Osteocyte (in vitro differentiated cells): ENCODE measurements around the gene C21orf91. TPM values are rescaled to one million over a fixed set of nuclear protein-coding genes. Genes with fewer than 3 reads are reported as not detected.
"Not testable (repeated sequence)": the region's sequence is repeated elsewhere in the genome, so short reads cannot be mapped to it uniquely, and the experiment has no call there.

ENCODE experiments used
- DNase-seq: peaks from one replicate; pipeline ENCODE4 v3.0.0; 2021; ENCODE audit warnings: mixed read lengths; ENCODE audit not compliant: unreplicated experiment; ENCODE audit errors: extremely low spot score
- H3K27ac Mint-ChIP-seq: one replicate; pipeline ENCODE4 v1.8.0; 2021; ENCODE audit warnings: mild to moderate bottlenecking, mixed read lengths; ENCODE audit not compliant: unreplicated experiment
- H3K27me3 Mint-ChIP-seq: one replicate; pipeline ENCODE4 v1.8.0; 2021; ENCODE audit warnings: mixed read lengths; ENCODE audit not compliant: unreplicated experiment
- H3K36me3 Mint-ChIP-seq: one replicate; pipeline ENCODE4 v1.8.0; 2021; ENCODE audit warnings: mixed read lengths; ENCODE audit not compliant: unreplicated experiment
- H3K4me1 Mint-ChIP-seq: one replicate; pipeline ENCODE4 v1.8.0; 2021; ENCODE audit warnings: mixed read lengths; ENCODE audit not compliant: unreplicated experiment
- H3K4me3 Mint-ChIP-seq: one replicate; pipeline ENCODE4 v1.8.0; 2021; ENCODE audit warnings: mild to moderate bottlenecking, moderate library complexity, mixed read lengths; ENCODE audit not compliant: unreplicated experiment
- H3K9me3 Mint-ChIP-seq: one replicate; pipeline ENCODE4 v1.8.0; 2021; ENCODE audit warnings: mixed read lengths; ENCODE audit not compliant: unreplicated experiment
- CTCF ChIP-seq: fragments of 200-600 bp; sonication (generic); IDR thresholded peaks from 2 replicates; pipeline ENCODE4 v1.5.0; 2021; ENCODE audit warnings: antibody characterized with exemption, mild to moderate bottlenecking, moderate library complexity
- total RNA-seq: library from RNA; stranded (reverse); gene quantifications from 2 replicates; pipeline ENCODE4 v1.2.1, GENCODE V29; 2021

Gene C21orf91
- total RNA-seq, 1 donor from 2014 or later, result 13.0 TPM

DNA sequence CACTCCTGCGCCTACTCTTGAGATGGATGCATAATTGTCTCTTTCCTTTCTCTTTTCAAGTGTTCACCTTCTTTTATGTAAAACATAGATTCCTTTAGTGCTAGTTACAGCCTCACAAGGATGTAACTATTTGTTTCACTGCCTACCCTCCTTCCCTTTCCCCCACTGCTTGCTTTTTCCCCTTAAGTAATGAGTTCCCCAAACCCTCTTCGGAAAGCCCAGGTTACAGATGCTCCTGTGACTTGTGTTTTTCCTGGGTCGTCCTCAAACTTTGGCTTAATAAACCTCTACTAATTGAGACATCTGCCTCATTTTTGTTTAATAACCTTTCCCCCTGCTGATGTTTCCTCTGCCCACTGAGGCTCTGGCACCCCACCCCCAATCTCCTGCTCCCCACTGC is 39.2 kb downstream of the C21orf91 start:
- H3K27ac Mint-ChIP-seq, result no peak overlapping the region
- H3K36me3 Mint-ChIP-seq, result peaks cover 7% of the 10 kb centered on the region
- no peak for TF ChIP-seq CTCF
- no peak for DNase-seq
- no peak overlapping the region for H3K4me3 Mint-ChIP-seq
- H3K9me3 Mint-ChIP-seq, result no peaks in the 10 kb centered on the region
- H3K4me1 Mint-ChIP-seq, result no peaks in the 10 kb centered on the region
- H3K27me3 Mint-ChIP-seq, result no peaks in the 10 kb centered on the region

- Mint-ChIP-seq H3K36me3 (peaks cover 3% of the 10 kb centered on the region), H3K4me3 (no peak overlapping the region), H3K9me3 (no peaks in the 10 kb centered on the region), H3K27ac (no peak overlapping the region), H3K27me3 (no peaks in the 10 kb centered on the region), H3K4me1 (no peaks in the 10 kb centered on the region)
- TF ChIP-seq CTCF, result no peak
- DNase-seq, result no peak
Observed at GRCh38 chr21:17779496-17779895, 39.7 kb downstream of the C21orf91 start.

- H3K27me3 Mint-ChIP-seq, result no peaks in the 10 kb centered on the region
- no peak for DNase-seq
Observed at GRCh38 chr21:17777072-17777765, 41.9 kb downstream of the C21orf91 start.

DNA sequence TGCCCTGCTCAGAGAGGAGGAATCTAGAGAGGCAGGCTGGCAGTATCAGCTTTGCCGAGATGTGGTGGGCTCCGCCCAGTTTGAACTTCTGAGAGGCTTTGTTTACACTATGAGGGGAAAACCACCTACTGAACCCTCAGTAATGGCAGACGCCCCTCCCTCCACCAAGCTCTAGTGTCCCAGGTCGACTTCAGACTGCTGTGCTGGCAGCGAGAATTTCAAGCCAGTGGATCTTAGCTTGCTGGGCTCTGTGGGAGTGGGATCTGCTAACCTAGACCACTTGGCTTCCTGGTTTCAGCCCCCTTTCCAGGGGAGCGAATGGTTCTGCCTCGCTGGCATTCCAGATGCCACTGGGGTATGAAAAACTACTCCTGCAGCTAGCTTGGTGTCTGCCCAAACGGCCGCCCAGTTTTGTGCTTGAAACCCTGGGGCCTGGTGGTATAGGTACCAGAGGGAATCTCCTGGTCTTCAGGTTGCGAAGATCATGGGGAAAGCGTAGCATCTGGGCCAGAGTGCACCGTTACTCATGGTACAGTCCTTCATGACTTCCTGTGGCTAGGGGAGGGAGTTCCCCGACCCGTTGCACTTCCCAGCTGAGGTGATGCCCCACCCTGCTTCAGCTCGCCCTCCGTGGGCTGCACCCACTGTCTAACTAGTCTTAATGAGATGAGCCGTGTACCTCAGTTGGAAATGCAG is 43.6 kb downstream of the C21orf91 start:
- no peak for DNase-seq
- Mint-ChIP-seq H3K27ac (no peak overlapping the region), H3K4me3 (no peak overlapping the region), H3K9me3 (peaks cover 19% of the 10 kb centered on the region), H3K36me3 (no peaks in the 10 kb centered on the region), H3K27me3 (no peaks in the 10 kb centered on the region), H3K4me1 (no peaks in the 10 kb centered on the region)
- no peak for TF ChIP-seq CTCF

More at GRCh38 chr21:17777072-17777765, 41.9 kb downstream of the C21orf91 start:
- H3K27ac Mint-ChIP-seq, result no peak overlapping the region
- no peak overlapping the region for H3K4me3 Mint-ChIP-seq
- H3K4me1 Mint-ChIP-seq, result no peaks in the 10 kb centered on the region
- H3K36me3 Mint-ChIP-seq, result no peaks in the 10 kb centered on the region
- no peak for TF ChIP-seq CTCF
- peaks cover 8% of the 10 kb centered on the region for H3K9me3 Mint-ChIP-seq

DNA sequence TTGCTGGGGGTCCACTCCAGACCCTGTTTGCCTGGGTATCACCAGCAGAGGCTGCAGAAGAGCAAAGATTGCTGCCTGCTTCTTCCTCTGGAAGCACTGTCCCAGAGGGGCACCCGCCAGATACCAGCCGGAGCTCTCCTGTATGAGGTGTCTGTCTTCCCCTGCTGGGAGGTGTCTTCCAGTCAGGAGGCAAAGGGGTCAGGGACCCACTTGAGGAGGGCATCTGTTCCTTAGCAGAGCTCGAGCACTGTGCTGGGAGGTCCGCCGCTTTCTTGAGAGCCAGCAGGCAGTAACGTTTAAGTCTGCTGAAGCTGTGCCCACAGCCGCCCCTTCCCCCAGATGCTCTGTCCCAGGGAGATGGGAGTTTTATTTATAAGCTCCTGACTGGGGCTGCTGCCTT is 44.1 kb downstream of the C21orf91 start:
- H3K4me1 Mint-ChIP-seq, H3K36me3 Mint-ChIP-seq, H3K27ac Mint-ChIP-seq, DNase-seq, H3K4me3 Mint-ChIP-seq, H3K27me3 Mint-ChIP-seq: not testable (repeated sequence)
- peaks cover 19% of the 10 kb centered on the region for H3K9me3 Mint-ChIP-seq
